Fibroblast of the aortic adventitia (primary cell): ENCODE data around the gene ACCS. TPM values are rescaled to one million over a fixed set of nuclear protein-coding genes. Genes with fewer than 3 reads are reported as not detected.

Experiments
- DNase-seq: peaks from one replicate; pipeline ENCODE4 v3.0.0-alpha.2; 2010; ENCODE audit warnings: low read depth
- H3K4me3 ChIP-seq: 2 replicates; pipeline ENCODE4 v1.5.1; 2011; ENCODE audit warnings: low read depth, mild to moderate bottlenecking, control low read depth, low read length, moderate library complexity
- CTCF ChIP-seq: IDR thresholded peaks from 2 replicates; pipeline ENCODE4 v1.5.1; 2011; ENCODE audit warnings: mild to moderate bottlenecking, low read length, control low read depth, inconsistent platforms; ENCODE audit not compliant: insufficient read depth
- total RNA-seq: library from RNA; depleted of rRNA; stranded (reverse); fragments of >200 nt; gene quantifications from 2 replicates; pipeline ENCODE4 v1.2.3, GENCODE V29; 2012; ENCODE audit warnings: low replicate concordance

Gene ACCS
- total RNA-seq, 1 donor = 10.8 TPM

GRCh38 chr11:44125598-44125997 lies 59.5 kb downstream of the ACCS start:
- no peak overlapping the region for H3K4me3 ChIP-seq
- DNase-seq = peak; percentile 22
- no peak for TF ChIP-seq CTCF

GRCh38 chr11:44126304-44126703 lies 60.2 kb downstream of the ACCS start:
- no peak for TF ChIP-seq CTCF
- no peak overlapping the region for H3K4me3 ChIP-seq
- DNase-seq = no peak

GRCh38 chr11:44127130-44127529 lies 61.1 kb downstream of the ACCS start:
- no peak overlapping the region for H3K4me3 ChIP-seq
- no peak for DNase-seq
- no peak for TF ChIP-seq CTCF

GRCh38 chr11:44128729-44129128 lies 62.7 kb downstream of the ACCS start:
- TF ChIP-seq CTCF = no peak
- H3K4me3 ChIP-seq = no peak overlapping the region
- DNase-seq = no peak

GRCh38 chr11:44130751-44131150 lies 64.7 kb downstream of the ACCS start:
- H3K4me3 ChIP-seq = no peak overlapping the region
- no peak for DNase-seq
- TF ChIP-seq CTCF = no peak

- no peak overlapping the region for H3K4me3 ChIP-seq
- DNase-seq = peak; percentile 71
- peak; percentile 69 for TF ChIP-seq CTCF
These were observed 67.4 kb downstream of the ACCS start for GRCh38 chr11:44133335-44133946.

Other genes starting within 250 kb of the ACCS start
- 36.7 and 47.1 TPM in 2 replicates for gene ALKBH3, start 185.4 kb upstream of the ACCS start, total RNA-seq
- gene C11orf96, start 123.6 kb upstream of the ACCS start, total RNA-seq = 3.2 and 6.3 TPM in 2 replicates
- not detected in 2 replicates for gene ACCSL, start 18.3 kb upstream of the ACCS start, total RNA-seq
- 100 and 148 TPM in 2 replicates for gene EXT2, start 29.4 kb downstream of the ACCS start, total RNA-seq
- not detected in 2 replicates for gene ALX4, start 243.9 kb downstream of the ACCS start, total RNA-seq